ENCODE results near the gene CARD10.

The CARD10 gene

GRCh38 chr22:37442537-37442936 lies 76.7 kb downstream of the CARD10 start:
- TF ChIP-seq FOXM1 (IDR thresholded peaks at IDR 0.05; ENCODE audit: borderline replicate concordance, low read depth) (no peak), CEBPB (IDR thresholded peaks at IDR 0.05) (peak; percentile 99), TAF1 (IDR thresholded peaks at IDR 0.05; ENCODE audit: low read depth) (no peak), ZBTB7A (IDR thresholded peaks at IDR 0.05; ENCODE audit: low read depth) (no peak), NFIC (IDR thresholded peaks at IDR 0.05) (no peak), YY1 (IDR thresholded peaks at IDR 0.05; ENCODE audit: low read depth) (peak; percentile 86)
- TF ChIP-seq, protein P1, sequence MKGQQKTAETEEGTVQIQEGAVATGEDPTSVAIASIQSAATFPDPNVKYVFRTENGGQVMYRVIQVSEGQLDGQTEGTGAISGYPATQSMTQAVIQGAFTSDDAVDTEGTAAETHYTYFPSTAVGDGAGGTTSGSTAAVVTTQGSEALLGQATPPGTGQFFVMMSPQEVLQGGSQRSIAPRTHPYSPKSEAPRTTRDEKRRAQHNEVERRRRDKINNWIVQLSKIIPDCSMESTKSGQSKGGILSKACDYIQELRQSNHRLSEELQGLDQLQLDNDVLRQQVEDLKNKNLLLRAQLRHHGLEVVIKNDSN (IDR thresholded peaks at IDR 0.05): peak; percentile 98

GRCh38 chr22:37442135-37442534 lies 77.1 kb downstream of the CARD10 start:
- TF ChIP-seq TAF1 (IDR thresholded peaks at IDR 0.05; ENCODE audit: low read depth) (no peak), EGR1 (IDR thresholded peaks at IDR 0.05) (no peak), CREB1 (IDR thresholded peaks at IDR 0.05; ENCODE audit: low read depth) (no peak), RAD21 (IDR thresholded peaks at IDR 0.05; ENCODE audit: low read depth) (no peak), MAX (IDR thresholded peaks at IDR 0.05) (no peak), FOXM1 (IDR thresholded peaks at IDR 0.05; ENCODE audit: borderline replicate concordance, low read depth) (no peak), TCF12 (IDR thresholded peaks at IDR 0.05; ENCODE audit: low read depth) (no peak), ZBTB7A (IDR thresholded peaks at IDR 0.05; ENCODE audit: low read depth) (no peak)
- TF ChIP-seq, protein P2, sequence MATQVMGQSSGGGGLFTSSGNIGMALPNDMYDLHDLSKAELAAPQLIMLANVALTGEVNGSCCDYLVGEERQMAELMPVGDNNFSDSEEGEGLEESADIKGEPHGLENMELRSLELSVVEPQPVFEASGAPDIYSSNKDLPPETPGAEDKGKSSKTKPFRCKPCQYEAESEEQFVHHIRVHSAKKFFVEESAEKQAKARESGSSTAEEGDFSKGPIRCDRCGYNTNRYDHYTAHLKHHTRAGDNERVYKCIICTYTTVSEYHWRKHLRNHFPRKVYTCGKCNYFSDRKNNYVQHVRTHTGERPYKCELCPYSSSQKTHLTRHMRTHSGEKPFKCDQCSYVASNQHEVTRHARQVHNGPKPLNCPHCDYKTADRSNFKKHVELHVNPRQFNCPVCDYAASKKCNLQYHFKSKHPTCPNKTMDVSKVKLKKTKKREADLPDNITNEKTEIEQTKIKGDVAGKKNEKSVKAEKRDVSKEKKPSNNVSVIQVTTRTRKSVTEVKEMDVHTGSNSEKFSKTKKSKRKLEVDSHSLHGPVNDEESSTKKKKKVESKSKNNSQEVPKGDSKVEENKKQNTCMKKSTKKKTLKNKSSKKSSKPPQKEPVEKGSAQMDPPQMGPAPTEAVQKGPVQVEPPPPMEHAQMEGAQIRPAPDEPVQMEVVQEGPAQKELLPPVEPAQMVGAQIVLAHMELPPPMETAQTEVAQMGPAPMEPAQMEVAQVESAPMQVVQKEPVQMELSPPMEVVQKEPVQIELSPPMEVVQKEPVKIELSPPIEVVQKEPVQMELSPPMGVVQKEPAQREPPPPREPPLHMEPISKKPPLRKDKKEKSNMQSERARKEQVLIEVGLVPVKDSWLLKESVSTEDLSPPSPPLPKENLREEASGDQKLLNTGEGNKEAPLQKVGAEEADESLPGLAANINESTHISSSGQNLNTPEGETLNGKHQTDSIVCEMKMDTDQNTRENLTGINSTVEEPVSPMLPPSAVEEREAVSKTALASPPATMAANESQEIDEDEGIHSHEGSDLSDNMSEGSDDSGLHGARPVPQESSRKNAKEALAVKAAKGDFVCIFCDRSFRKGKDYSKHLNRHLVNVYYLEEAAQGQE (IDR thresholded peaks at IDR 0.05; ENCODE audit: low read depth): no peak
- TF ChIP-seq, protein P1 (IDR thresholded peaks at IDR 0.05): no peak

DNA sequence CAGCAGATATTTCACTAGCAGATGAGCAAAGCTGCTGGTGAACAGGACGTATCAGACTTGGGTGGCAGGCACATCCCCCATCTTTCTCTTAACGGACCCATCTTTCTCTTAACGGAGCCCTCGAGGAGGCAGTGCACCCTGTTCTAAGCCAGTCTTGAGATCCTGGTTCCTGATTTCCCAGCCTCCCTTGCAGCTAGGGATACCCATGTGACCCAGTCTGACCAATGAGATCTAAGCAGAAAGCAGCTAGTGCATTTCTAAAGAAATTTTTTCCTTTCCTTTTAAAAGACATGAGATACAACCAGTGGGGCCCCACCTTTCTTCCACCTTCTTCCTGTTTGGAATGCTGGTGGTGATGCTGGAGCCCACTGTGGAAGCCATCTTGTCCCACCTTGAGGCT lies 78.3 kb downstream of the CARD10 start:
- no peak for TF ChIP-seq TEAD4 (IDR thresholded peaks at IDR 0.05)
- TF ChIP-seq, protein P1 (IDR thresholded peaks at IDR 0.05): peak; percentile 73
